ENCODE results near the gene PRTG. TPM values are rescaled to one million over a fixed set of nuclear protein-coding genes. Genes with fewer than 3 reads are reported as not detected.

PRTG gene
- total and polyA plus RNA-seq, 10 of the 15 experiments (the other 5 are each of a cell fraction or from before 2014, with no cell fraction given) = under 0.01 to 0.25 TPM; not detected in 8

DNA sequence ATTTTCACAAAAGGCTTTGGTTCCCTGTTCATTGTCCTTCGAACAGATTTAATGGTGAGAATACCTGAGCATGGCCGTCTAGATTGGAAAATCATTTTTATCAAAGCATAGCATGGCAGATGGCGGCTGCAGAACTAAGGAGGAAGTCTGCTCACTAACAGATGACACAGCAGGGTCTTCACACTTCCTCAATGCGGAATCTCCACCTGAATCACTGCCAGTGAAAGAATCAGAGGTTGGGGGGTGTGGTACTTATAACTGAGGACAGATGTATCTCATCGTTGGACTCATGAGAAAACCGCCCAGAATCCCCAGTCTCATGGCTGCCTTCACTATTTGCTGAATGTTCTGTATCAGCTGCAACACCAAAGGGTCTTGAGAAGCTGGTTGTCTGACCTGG lies 123.2 kb downstream of the PRTG start:
- peaks cover 0 to 6% of the 10 kb centered on the region in 2 experiments; a peak in 1 of 4 replicates for H3K27me3 ChIP-seq (replicated peaks in 1 of 2; ENCODE audit: control insufficient read depth in 2 of 2, insufficient read depth in 2 of 2, low read length in 1 of 2)
- no peaks in the 10 kb centered on the region for H3K4me1 ChIP-seq (ENCODE audit: control insufficient read depth, insufficient read depth, low read length)
- intact Hi-C loops (cut with micrococcal nuclease; ENCODE audit: unreplicated experiment) (no loop called here), in situ Hi-C loops (cut with MboI) (no loop called here)
- no TSS peak for BruUV-seq (replicated peaks)
- no peaks in the 10 kb centered on the region for H3K36me3 ChIP-seq (ENCODE audit: control insufficient read depth in 2 of 2, insufficient read depth in 2 of 2, low read length in 1 of 2)
- WGBS (ENCODE audit: insufficient coverage, insufficient replicate concordance, low lambda C conversion rate, missing lambda C conversion rate) = 21% methylated on average over 6 of the region's 6 CpGs
- H3K4me2 ChIP-seq (ENCODE audit: control insufficient read depth, insufficient read depth) = no peak overlapping the region
- ChIA-PET SMC1A (ENCODE audit: uncharacterized antibody, unreplicated experiment) (no interaction called here), CTCF (interaction anchor here (3.1 kb wide), 1 partner anchor 93 kb away, joined by 7 read pairs; no protein-coding TSS in a partner anchor), POLR2A (no interaction called here), RAD21 (ENCODE audit: unreplicated experiment) (no interaction called here)
- no peak overlapping the region for H3K9ac ChIP-seq (ENCODE audit: control insufficient read depth, insufficient read depth, low read length)
- H3K27ac ChIP-seq (ENCODE audit: control insufficient read depth, insufficient read depth) = no peak overlapping the region
- H4K20me1 ChIP-seq (ENCODE audit: control insufficient read depth, insufficient read depth) = no peaks in the 10 kb centered on the region
- H3K9me3 ChIP-seq (replicated peaks; ENCODE audit: control insufficient read depth, insufficient read depth, low read length) = no peaks in the 10 kb centered on the region
- ATAC-seq (no peak), DNase-seq (ENCODE audit: low read depth, low spot score) (no peak), FAIRE-seq (no peak)
- no peak for TF ChIP-seq YY1 (IDR thresholded peaks at IDR 0.05; ENCODE audit: low read depth, low read length)
- peak; percentile 7; the same call in 1 of the 2 replicates for TF ChIP-seq SPI1 (IDR thresholded peaks at IDR 0.05; ENCODE audit: borderline replicate concordance, insufficient read depth, low read depth, low read length)
- H3K79me2 ChIP-seq (ENCODE audit: control insufficient read depth, insufficient read depth, low read length) = no peaks in the 10 kb centered on the region
- no peak overlapping the region for H3K4me3 ChIP-seq
- H2AFZ ChIP-seq (ENCODE audit: control insufficient read depth, low read depth, low read length) = no peak overlapping the region

DNA sequence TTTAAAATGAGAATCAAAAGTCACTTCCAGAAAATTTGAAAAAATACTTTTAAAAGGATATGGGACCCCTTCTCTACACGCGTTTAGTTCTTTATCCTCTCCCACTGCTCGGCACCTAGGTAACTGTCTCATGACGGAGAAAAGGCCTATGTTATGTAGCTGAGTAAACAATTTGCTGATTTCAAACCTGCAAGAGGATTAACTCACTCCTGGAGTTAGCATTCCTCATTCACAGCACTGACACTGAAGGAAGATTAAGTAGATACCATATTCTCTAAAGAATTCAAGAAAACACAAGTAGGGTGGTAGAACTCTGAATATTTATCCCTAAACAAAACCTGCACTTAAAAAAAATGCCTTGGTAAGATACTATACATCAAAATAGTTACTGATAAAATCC lies 124.6 kb downstream of the PRTG start:
- CTCF ChIA-PET = no interaction called here
- no peak for TF ChIP-seq TCF7 (IDR thresholded peaks at IDR 0.05; ENCODE audit: borderline replicate concordance)
- H3K36me3 ChIP-seq (ENCODE audit: control insufficient read depth in 2 of 2, insufficient read depth in 2 of 2, low read length in 1 of 2) = no peaks in the 10 kb centered on the region
- no peaks in the 10 kb centered on the region for H3K79me2 ChIP-seq (ENCODE audit: control insufficient read depth, insufficient read depth, low read length)
- in situ Hi-C loops (cut with MboI) (no loop called here), intact Hi-C loops (cut with micrococcal nuclease; ENCODE audit: unreplicated experiment) (no loop called here)
- POLR2A ChIA-PET = no interaction called here
- DNase-seq (ENCODE audit: low read depth, low spot score) = no peak
- RAD21 ChIA-PET (ENCODE audit: unreplicated experiment) = no interaction called here
- H2AFZ ChIP-seq (ENCODE audit: control insufficient read depth, low read depth, low read length) = no peak overlapping the region
- no peak overlapping the region for H3K9ac ChIP-seq (ENCODE audit: control insufficient read depth, insufficient read depth, low read length)
- FAIRE-seq = no peak
- H3K4me2 ChIP-seq (ENCODE audit: control insufficient read depth, insufficient read depth) = no peak overlapping the region
- no peaks in the 10 kb centered on the region for H3K9me3 ChIP-seq (replicated peaks; ENCODE audit: control insufficient read depth, insufficient read depth, low read length)
- H3K4me1 ChIP-seq (ENCODE audit: control insufficient read depth, insufficient read depth, low read length) = no peaks in the 10 kb centered on the region
- H3K27ac ChIP-seq (ENCODE audit: control insufficient read depth, insufficient read depth) = no peak overlapping the region
- SMC1A ChIA-PET (ENCODE audit: uncharacterized antibody, unreplicated experiment) = interaction anchor here (0.9 kb wide), 1 partner anchor 13 kb away, joined by 3 read pairs; no protein-coding TSS in a partner anchor
- ATAC-seq = no peak
- peaks cover 0 to 6% of the 10 kb centered on the region in 2 experiments; a peak in 1 of 4 replicates for H3K27me3 ChIP-seq (replicated peaks in 1 of 2; ENCODE audit: control insufficient read depth in 2 of 2, insufficient read depth in 2 of 2, low read length in 1 of 2)
- no TSS peak for BruUV-seq (replicated peaks)
- no peak overlapping the region for H3K4me3 ChIP-seq
- 72% methylated on average over 4 of the region's 4 CpGs for WGBS (ENCODE audit: insufficient coverage, insufficient replicate concordance, low lambda C conversion rate, missing lambda C conversion rate)
- H4K20me1 ChIP-seq (ENCODE audit: control insufficient read depth, insufficient read depth) = no peaks in the 10 kb centered on the region
